ENCODE results near the gene ULK3. TPM values are rescaled to one million over a fixed set of nuclear protein-coding genes. Genes with fewer than 3 reads are reported as not detected.

The ULK3 gene
- 13.7 and 19.2 TPM in 2 replicates for total RNA-seq

GRCh38 chr15:74842581-74843444, at the start of gene ULK3:
Gene ULK3 (minus strand): TSS chr15:74843156. CDS start chr15:74843105, 51 bp downstream.

DNA sequence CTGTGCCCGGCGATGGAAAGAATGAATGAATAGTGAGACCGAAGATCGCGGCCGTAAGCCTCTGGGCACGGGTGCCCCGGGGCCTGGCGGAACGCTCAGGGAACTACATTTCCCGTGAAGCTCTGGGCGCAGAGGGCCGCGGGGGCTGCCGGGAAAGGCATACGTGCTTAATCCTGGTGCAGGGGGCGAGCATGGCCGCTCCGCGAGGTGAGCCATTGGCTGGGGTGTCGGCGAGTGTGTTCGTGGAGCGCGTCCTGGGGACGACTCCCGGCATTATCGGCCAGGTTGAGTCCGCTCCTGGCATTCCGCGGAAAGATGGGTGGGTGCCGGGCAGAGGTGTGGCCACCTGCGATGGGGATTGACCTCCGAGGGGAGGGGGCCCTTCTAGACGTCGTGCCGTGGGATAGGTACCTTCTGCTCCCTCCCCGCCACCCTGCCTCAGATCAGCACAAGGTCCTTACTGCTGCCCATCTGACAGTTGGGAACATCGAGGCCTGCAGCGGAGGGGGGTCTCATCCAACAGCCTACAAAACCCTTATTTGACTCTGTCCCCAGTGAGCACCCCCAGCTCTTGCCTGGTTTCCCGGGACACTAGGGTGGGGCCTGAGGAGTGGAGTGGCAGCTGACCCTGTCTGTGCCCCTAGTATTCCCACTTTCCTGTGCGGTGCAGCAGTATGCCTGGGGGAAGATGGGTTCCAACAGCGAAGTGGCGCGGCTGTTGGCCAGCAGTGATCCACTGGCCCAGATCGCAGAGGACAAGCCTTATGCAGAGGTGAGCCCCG, 47.1 kb upstream of the ULK3 start, which contains the start of gene MPI:
Gene MPI (plus strand): TSS at position 160 of the 782 bp plus-strand sequence. CDS start 32 bp downstream, at position 192.

DNA sequence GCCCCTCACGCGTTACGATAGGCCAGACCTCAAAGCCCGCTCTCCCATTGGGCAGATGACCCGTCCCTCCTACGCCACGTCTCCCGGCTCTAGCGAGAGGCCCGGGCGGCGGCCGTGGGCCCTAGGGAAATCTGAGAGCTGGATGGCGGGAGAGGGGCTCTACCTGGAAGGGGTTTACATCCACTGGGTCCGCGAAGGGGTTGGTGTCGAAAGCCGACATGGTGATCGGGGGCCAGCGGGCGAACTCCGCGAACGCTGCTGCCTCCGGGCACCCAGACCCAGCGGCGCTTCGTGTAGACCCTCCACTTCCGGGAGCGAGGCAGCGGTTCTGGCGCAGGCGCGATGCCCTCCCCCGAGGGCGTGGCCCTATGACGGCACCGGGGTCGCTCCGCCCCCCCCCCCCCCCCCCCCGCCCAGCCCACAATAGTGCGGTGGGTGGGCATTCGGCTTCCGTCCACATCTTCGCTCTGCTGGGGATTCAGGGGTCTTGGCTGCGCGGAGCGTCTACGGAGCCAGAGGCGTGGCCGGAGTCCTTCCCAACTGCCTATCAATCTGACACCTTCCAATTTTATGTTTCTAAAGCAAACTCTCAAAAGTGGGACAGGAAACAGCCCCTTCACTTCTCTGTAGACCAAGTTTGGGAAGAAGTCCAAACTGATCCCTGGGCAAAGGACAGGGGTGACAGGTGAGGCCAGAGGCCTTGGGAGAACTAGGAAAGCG, 30.2 kb upstream of the ULK3 start, which contains the start of gene SCAMP2:
Gene SCAMP2 (minus strand): TSS at position 330 of the 720 bp plus-strand sequence. CDS start 110 bp downstream, at position 220.

GRCh38 chr15:74826364-74826819, 16.6 kb downstream of the ULK3 start, which contains the start of gene CPLX3:
Gene CPLX3 (plus strand): TSS chr15:74826627. CDS start chr15:74826704, 77 bp downstream.

GRCh38 chr15:74812533-74812932, 30.4 kb downstream of the ULK3 start, which contains the start of gene LMAN1L:
Gene LMAN1L (plus strand): TSS chr15:74812835. CDS start chr15:74812855, 20 bp downstream.

Other genes starting within 250 kb of the ULK3 start
- gene CLK3, start 227.3 kb downstream of the ULK3 start, total RNA-seq, result 46.5 and 60.9 TPM in 2 replicates
- gene EDC3, start 147.1 kb downstream of the ULK3 start, total RNA-seq, result 12.8 and 15.5 TPM in 2 replicates
- gene CYP1A1, start 117.6 kb downstream of the ULK3 start, total RNA-seq, result 1.3 TPM in 1 of 2 replicates, not detected in the other
- gene CYP1A2, start 94.3 kb downstream of the ULK3 start, total RNA-seq, result not detected in 2 replicates
- 24.4 and 30.9 TPM in 2 replicates for gene CSK, start 61.1 kb downstream of the ULK3 start, total RNA-seq
- gene LMAN1L, start 30.3 kb downstream of the ULK3 start, total RNA-seq, result 0.15 TPM in 1 of 2 replicates, not detected in the other
- gene CPLX3, start 16.5 kb downstream of the ULK3 start, total RNA-seq, result not detected in 2 replicates
- 20.1 and 26.1 TPM in 2 replicates for gene SCAMP2, start 30.2 kb upstream of the ULK3 start, total RNA-seq
- 55.3 and 97.9 TPM in 2 replicates for gene MPI, start 46.9 kb upstream of the ULK3 start, total RNA-seq
- 43.1 and 59.2 TPM in 2 replicates for gene FAM219B, start 63.7 kb upstream of the ULK3 start, total RNA-seq
- gene COX5A, start 94.9 kb upstream of the ULK3 start, total RNA-seq, result 28.6 and 59.9 TPM in 2 replicates
- 2.0 and 6.3 TPM in 2 replicates for gene RPP25, start 113.6 kb upstream of the ULK3 start, total RNA-seq
- 0.15 and 2.2 TPM in 2 replicates for gene SCAMP5, start 152.4 kb upstream of the ULK3 start, total RNA-seq
- gene PPCDC, start 180.4 kb upstream of the ULK3 start, total RNA-seq, result 9.2 and 10.3 TPM in 2 replicates

Measured in smooth muscle cell of trachea (primary cell).